Suprapubic skin (tissue), 3 donors: ENCODE data around the gene ZFP42.

Experiments used
- CTCF ChIP-seq, 2 donors: fragments of 200-600 bp in 1 of 2; fragments of 450-650 bp in 1 of 2; sonication (generic) in 1 of 2; IDR thresholded peaks; one replicate each; pipeline ENCODE4 v1.5.1; 2016 to 2019; ENCODE audit warnings: antibody characterized with exemption in 2 of 2, mild to moderate bottlenecking in 1 of 2, moderate library complexity in 1 of 2
- EP300 ChIP-seq: sonication (generic); formaldehyde crosslinking; IDR thresholded peaks from one replicate; pipeline ENCODE4 v1.6.1; 2017; ENCODE audit warnings: antibody characterized with exemption
- POLR2A ChIP-seq, 2 donors: fragments of 450-650 bp; IDR thresholded peaks; one replicate each; pipeline ENCODE4 v1.6.1; 2017; ENCODE audit warnings: antibody characterized with exemption in 2 of 2, mild to moderate bottlenecking in 2 of 2, moderate library complexity in 2 of 2

- TF ChIP-seq POLR2A (IDR thresholded peaks at IDR 0.05) (no peak), CTCF (IDR thresholded peaks at IDR 0.05) (no peak), EP300 (no peak)
Measured at GRCh38 chr4:188008377-188008776, 12.8 kb downstream of the ZFP42 start.
